Measurements from ENCODE around the gene PCNX2. TPM values are rescaled to one million over a fixed set of nuclear protein-coding genes. Genes with fewer than 3 reads are reported as not detected.

The PCNX2 gene
- total and polyA plus RNA-seq, 2 of the 8 experiments (the other 6 are each of a cell fraction or from before 2014, with no cell fraction given): 46.1 to 57.6 TPM

DNA sequence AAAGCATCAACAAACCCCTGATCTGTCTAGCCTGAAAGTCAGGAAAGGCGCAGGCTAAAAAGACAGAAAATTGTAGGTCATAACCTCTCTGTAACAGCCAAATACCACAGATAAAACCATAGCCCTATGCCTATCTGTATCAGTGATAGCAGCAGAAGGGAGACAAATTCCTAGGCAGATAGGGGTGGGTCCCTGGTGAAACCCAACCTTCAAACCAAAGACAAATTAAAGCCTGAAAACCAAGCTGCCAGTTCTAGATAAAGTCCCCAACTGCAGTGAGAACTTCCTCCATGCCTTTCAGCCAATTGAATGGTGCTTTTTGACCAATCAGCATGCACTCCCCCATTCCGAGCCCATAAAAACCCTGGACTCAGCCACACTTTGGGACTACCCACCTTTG is 229.8 kb downstream of the PCNX2 start:
- H3K4me2 ChIP-seq (ENCODE audit: insufficient read depth in 1 of 2, low read depth in 2 of 2, low read length in 2 of 2): no peak overlapping the region
- no peak overlapping the region for H3K4me3 ChIP-seq (ENCODE audit: extremely low read depth in 1 of 4, insufficient read depth in 2 of 4, low read depth in 3 of 4, low read length in 4 of 4)

More for the DNA sequence above, 229.8 kb downstream of the PCNX2 start:
- Histone ChIP-seq H3K27ac (ENCODE audit: low read depth, low read length) (no peak overlapping the region), H3K36me3 (ENCODE audit: control insufficient read depth in 2 of 4, insufficient read depth in 4 of 4, low read length in 3 of 4) (no peaks in the 10 kb centered on the region; a peak in 3 of 8 replicates), H3K9me3 (ENCODE audit: insufficient read depth in 2 of 2, low read depth in 1 of 2, low read length in 1 of 2) (no peaks in the 10 kb centered on the region), H4K20me1 (replicated peaks in 1 of 2; ENCODE audit: control insufficient read depth in 1 of 2, insufficient read depth in 2 of 2, low read length in 2 of 2) (peaks cover 0 to 3% of the 10 kb centered on the region in 2 experiments), H3K56ac (replicated peaks; ENCODE audit: insufficient read length, low read depth, low read length) (no peak overlapping the region), H2BK20ac (ENCODE audit: low read length) (no peak overlapping the region), H3K27me3 (replicated peaks in 1 of 4; ENCODE audit: control insufficient read depth in 3 of 4, extremely low read depth in 1 of 4, insufficient read depth in 3 of 4, low read length in 3 of 4) (no peaks in the 10 kb centered on the region), H3K23me2 (ENCODE audit: low read depth, low read length) (no peaks in the 10 kb centered on the region), H2BK5ac (ENCODE audit: low read depth, low read length) (no peak overlapping the region), H3K4ac (replicated peaks; ENCODE audit: insufficient read length, low read depth, low read length) (no peak overlapping the region), H2BK120ac (replicated peaks; ENCODE audit: low read depth, low read length) (no peak overlapping the region), H4K5ac (ENCODE audit: insufficient read length, low read depth, low read length) (no peak overlapping the region), H3K4me1 (replicated peaks in 1 of 4; ENCODE audit: control insufficient read depth in 3 of 4, insufficient read depth in 4 of 4, low read length in 3 of 4) (peaks cover 0 to 1% (median 0%) of the 10 kb centered on the region in 4 experiments; a peak in 1 of 7 replicates), H3K23ac (ENCODE audit: insufficient read length) (no peak overlapping the region), H3K18ac (ENCODE audit: extremely low read depth, low read length) (no peak overlapping the region), H3K14ac (ENCODE audit: insufficient read length) (no peak overlapping the region), H2AK5ac (ENCODE audit: low read depth, low read length) (no peak overlapping the region), H3K79me1 (ENCODE audit: low read depth, low read length) (no peaks in the 10 kb centered on the region), H4K91ac (replicated peaks; ENCODE audit: insufficient read length, low read length) (no peak overlapping the region), H2BK15ac (ENCODE audit: low read length) (no peak overlapping the region), H2BK12ac (ENCODE audit: low read depth, low read length) (no peak overlapping the region), H3K79me2 (ENCODE audit: control insufficient read depth in 1 of 2, insufficient read depth in 2 of 2, low read length in 2 of 2) (no peaks in the 10 kb centered on the region), H3K9ac (replicated peaks in 1 of 4; ENCODE audit: extremely low read depth in 1 of 4, low read depth in 3 of 4, low read length in 3 of 4) (no peak overlapping the region), H4K8ac (ENCODE audit: extremely low read depth, insufficient read depth, low read length) (no peak overlapping the region), H2AFZ (ENCODE audit: low read length) (no peak overlapping the region)
- ChIA-PET POLR2A (ENCODE audit: partially characterized antibody) (no interaction called here), CTCF (ENCODE audit: partially characterized antibody) (interaction anchor here (0.6 kb wide), 1 partner anchor 676 kb away, joined by 3 read pairs; no protein-coding TSS in a partner anchor)
- FAIRE-seq (peak; percentile 13), DNase-seq (ENCODE audit: low read depth in 1 of 2, low spot score in 2 of 2) (no peak)
- TF ChIP-seq NANOG (IDR thresholded peaks at IDR 0.05; ENCODE audit: insufficient read depth, low read depth, low read length, poor library complexity, severe bottlenecking): no peak
- TF ChIP-seq CHD1 (IDR thresholded peaks at IDR 0.05; ENCODE audit: low read depth, low read length): no peak
- TF ChIP-seq TBP (IDR thresholded peaks at IDR 0.05; ENCODE audit: low read depth, low read length): no peak
- TF ChIP-seq SRF (IDR thresholded peaks at IDR 0.05; ENCODE audit: low read depth, low read length): no peak
- TF ChIP-seq POLR2AphosphoS5 (IDR thresholded peaks at IDR 0.05; ENCODE audit: low read depth, low read length): no peak
- no peak for TF ChIP-seq KDM4A (IDR thresholded peaks at IDR 0.05; ENCODE audit: low read depth, low read length, severe bottlenecking)
- no peak for TF ChIP-seq SP2 (IDR thresholded peaks at IDR 0.05; ENCODE audit: low read length)
- TF ChIP-seq, protein P1, sequence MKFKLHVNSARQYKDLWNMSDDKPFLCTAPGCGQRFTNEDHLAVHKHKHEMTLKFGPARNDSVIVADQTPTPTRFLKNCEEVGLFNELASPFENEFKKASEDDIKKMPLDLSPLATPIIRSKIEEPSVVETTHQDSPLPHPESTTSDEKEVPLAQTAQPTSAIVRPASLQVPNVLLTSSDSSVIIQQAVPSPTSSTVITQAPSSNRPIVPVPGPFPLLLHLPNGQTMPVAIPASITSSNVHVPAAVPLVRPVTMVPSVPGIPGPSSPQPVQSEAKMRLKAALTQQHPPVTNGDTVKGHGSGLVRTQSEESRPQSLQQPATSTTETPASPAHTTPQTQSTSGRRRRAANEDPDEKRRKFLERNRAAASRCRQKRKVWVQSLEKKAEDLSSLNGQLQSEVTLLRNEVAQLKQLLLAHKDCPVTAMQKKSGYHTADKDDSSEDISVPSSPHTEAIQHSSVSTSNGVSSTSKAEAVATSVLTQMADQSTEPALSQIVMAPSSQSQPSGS (IDR thresholded peaks at IDR 0.05; ENCODE audit: low read length): no peak
- 94% methylated on average over 2 of the region's 2 CpGs; no CpG with 5 or more reads in 1 of the 2 experiments for WGBS, 2 experiments (ENCODE audit: extremely low coverage in 1 of 2, insufficient coverage in 1 of 2, insufficient read length in 1 of 2, insufficient replicate concordance in 2 of 2, low coverage in 1 of 2, low lambda C conversion rate in 2 of 2, missing lambda C conversion rate in 1 of 2)
